Measurements from ENCODE around the gene RPTOR.
"Not testable (repeated sequence)": the region's sequence is repeated elsewhere in the genome, so short reads cannot be mapped to it uniquely, and the experiment has no call there.

The RPTOR gene

DNA sequence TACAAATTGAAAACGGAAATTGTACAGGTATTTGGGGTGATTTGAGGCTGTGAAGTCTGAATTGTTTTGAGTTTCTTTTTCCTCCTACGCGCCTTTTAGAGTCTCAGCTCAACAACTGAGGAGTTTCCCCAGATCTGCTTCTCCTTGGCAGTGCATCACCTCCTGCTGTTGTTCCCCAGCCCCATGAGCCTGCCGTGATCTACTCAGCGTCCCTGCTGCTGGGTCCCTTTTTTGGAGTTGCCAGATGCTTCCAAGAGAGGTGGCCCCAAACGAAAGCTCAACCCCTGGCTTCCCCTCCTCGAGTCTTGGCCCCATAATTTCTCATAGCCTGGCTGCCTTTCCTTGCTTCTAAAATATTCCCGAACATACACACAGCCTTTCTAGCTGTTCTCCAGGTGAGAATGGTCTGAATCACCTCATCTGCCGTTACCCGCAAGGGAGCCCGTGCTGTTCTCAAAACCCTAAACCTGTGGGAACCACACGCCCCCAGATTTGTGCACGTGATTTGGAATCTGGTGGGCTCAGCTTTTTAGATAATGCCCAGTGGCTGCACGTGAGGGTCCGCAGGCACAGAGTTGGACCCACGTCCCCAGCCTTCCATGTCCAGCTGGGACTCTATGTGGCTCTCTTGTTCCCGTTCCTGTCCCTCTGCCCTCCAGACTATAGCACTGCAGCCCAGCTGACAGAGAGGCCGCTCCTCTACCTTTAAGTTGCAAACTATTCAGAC, 267.9 kb downstream of the RPTOR start:
- no peak for DNase-seq (ENCODE audit: low spot score)
- TF ChIP-seq, protein P1, sequence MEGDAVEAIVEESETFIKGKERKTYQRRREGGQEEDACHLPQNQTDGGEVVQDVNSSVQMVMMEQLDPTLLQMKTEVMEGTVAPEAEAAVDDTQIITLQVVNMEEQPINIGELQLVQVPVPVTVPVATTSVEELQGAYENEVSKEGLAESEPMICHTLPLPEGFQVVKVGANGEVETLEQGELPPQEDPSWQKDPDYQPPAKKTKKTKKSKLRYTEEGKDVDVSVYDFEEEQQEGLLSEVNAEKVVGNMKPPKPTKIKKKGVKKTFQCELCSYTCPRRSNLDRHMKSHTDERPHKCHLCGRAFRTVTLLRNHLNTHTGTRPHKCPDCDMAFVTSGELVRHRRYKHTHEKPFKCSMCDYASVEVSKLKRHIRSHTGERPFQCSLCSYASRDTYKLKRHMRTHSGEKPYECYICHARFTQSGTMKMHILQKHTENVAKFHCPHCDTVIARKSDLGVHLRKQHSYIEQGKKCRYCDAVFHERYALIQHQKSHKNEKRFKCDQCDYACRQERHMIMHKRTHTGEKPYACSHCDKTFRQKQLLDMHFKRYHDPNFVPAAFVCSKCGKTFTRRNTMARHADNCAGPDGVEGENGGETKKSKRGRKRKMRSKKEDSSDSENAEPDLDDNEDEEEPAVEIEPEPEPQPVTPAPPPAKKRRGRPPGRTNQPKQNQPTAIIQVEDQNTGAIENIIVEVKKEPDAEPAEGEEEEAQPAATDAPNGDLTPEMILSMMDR (IDR thresholded peaks at IDR 0.05; ENCODE audit: extremely low read depth, missing control alignments) = no peak

DNA sequence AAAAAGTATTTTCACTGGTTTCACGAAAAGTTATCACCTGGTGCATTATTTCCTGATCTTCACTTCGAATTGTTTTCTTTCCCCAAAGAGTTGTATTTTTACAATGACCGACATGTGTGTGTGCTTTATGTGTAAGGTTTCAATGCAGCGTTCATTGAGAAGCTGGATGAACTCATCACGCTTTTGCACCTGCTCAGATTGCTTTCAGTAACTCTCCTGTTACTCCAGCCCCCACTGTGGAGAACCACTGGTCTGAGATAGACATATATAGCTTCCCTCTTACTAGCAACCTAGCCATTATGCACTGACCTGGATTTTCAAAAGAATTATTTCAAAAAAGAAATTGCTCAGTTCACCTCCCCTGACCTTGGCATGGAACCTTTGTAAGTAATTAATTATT, 268.7 kb downstream of the RPTOR start:
- TF ChIP-seq, protein P1 (IDR thresholded peaks at IDR 0.05; ENCODE audit: extremely low read depth, missing control alignments) = no peak
- DNase-seq (ENCODE audit: low spot score) = no peak

DNA sequence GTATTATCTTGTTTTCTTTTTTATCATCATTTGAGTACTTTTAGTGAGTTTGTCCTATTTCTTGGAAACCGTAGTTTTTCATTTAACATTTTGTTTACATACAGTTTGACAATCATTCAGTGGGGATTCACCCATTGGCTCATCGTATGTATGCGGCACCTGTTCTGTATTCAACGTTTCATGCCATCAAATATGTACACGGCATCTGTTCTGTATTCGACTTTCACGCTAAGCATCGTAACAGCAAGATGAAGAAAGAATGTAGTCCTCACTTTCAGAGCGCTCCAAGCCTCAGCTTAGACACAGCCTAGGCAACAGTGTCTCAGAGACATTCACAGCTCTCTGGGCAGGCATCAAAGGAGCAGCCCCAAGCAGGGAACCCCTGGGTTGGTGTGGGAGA, 269.9 kb downstream of the RPTOR start:
- no peak for DNase-seq (ENCODE audit: low spot score)

DNA sequence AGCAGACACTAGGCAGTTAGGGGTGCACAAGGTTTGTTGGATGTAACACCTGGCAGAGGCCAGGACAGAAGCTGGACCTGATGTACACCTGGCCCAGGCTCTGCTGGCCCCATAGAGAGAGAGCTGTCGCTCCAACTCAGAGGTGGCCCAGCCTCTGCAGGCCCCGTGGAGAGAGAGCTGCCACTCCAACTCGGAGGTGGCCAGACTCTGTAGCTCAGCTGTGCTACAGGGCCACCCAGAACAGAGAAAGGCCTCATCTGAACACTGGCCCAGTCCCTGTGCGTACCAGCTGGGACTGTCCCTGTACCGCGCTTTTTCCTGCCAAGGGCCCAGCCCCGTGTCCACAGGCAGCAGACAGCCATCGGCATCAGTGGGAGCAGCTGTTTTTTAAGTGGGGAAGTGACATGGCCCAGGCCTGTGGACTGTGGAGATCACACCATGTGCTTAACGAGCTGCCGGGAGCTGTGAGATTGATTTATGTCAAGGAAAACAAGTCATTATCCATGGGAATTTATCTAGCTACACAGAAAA, 270.6 kb downstream of the RPTOR start:
- TF ChIP-seq, protein P1 (IDR thresholded peaks at IDR 0.05; ENCODE audit: extremely low read depth, missing control alignments) = no peak
- DNase-seq (ENCODE audit: low spot score) = no peak

More for the DNA sequence above, 269.9 kb downstream of the RPTOR start:
- TF ChIP-seq, protein P1 (IDR thresholded peaks at IDR 0.05; ENCODE audit: extremely low read depth, missing control alignments) = no peak

DNA sequence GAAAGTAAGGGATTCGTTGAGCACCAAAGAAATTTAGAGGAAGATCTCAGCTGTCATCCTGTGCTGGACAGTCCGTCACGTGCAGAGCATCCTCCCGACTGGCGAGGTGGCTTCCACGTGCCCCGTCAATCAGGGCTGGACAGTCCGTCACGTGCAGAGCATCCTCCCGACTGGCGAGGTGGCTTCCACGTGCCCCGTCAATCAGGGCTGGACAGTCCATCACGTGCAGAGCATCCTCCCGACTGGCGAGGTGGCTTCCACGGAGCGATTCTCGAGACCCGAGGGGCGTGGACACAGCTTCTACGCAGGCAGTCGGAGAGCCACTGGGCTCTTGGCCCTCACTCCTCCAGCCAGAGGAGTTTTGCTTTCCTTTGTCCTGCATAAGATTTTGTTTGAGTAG, 271.1 kb downstream of the RPTOR start:
- not testable (repeated sequence) for DNase-seq (ENCODE audit: low spot score)

DNA sequence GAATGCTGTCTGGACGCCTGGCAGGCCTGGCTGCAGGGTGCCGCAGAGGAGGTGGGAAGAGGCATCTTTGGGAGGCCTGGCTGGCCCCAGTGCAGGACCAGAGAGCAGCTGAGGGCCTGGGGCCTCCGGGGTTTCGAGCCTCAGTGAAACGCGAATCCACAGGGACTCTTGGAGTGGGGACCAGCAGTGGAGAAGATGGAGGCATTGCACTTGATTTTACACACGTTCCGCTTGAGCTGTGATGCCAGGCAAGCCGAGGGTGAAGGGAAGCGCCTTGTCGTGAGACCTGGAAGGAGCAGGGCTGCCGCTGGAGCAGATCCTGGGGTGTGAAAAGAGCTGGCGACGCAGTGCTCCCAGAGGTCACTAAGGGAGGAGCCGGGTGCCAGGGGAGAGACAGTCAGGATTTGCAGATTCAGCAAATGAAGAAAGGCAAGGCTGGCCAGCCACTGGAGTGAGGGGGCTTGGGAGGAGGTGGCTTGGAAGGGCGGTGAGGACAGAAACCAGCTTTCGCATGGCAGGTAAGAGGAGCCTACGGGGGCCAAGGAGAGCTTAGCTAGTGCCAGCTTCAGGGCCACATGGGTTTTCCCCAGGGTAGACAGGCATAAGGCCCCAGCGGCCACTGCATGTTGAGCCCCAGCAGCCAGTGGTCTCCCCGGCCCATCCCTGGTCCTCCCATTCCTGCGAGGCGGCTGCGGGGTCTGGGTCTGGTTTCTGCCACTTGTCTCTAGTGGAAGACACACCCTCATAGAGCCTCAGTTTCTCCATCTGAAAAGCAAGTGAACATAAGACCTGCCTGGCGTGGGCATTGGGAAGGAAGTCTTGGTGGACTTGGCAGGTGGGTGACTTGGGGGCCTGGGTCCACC, 271.8 kb downstream of the RPTOR start:
- TF ChIP-seq, protein P1 (IDR thresholded peaks at IDR 0.05; ENCODE audit: extremely low read depth, missing control alignments) = no peak

DNA sequence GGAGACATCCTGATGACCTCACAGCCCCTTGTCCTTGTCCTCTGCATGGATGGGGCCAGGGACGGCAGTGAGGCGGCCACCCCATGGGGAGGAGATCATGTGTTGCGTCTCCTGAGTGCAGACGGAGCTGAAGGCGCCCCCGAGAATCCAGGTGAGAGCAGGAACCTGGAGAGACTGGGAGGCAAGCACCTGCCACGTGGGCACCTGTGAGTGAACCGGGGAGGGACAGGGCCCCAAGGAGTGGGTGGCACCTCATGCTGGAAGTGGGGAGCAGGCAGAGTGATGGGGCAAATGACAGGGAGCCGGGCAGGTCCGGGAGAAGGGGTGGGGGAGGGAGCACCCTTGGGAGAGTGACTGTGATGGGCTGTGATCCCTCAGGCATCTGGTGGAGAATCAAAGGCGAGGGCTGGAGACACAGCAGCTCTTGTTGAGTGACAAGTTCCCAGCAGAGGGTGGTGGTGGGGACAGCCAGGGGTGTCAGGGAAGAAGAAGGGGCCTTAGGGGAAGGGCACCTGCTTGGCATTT, 272.7 kb downstream of the RPTOR start:
- DNase-seq (ENCODE audit: low spot score) = no peak
- TF ChIP-seq, protein P1 (IDR thresholded peaks at IDR 0.05; ENCODE audit: extremely low read depth, missing control alignments) = no peak

More for the DNA sequence above, 271.8 kb downstream of the RPTOR start:
- DNase-seq (ENCODE audit: low spot score) = no peak

All from GM20000 (cell line).